Measurements from ENCODE around the gene PRR20C.

GRCh38 chr13:57123681-57124080 lies 30.2 kb upstream of the PRR20C start:
- TF ChIP-seq CTCF (IDR thresholded peaks at IDR 0.05; ENCODE audit: low read depth, low read length) = no peak
- no peak for TF ChIP-seq EZH2phosphoT487 (IDR thresholded peaks at IDR 0.05; ENCODE audit: low read depth)

Data from OCI-LY3 (cell line).